OCI-LY7 (cell line): ENCODE data around the gene GRXCR1.

Experiments
- CTCF ChIP-seq: fragments of 200-600 bp; sonication (generic); conservative IDR thresholded peaks from 2 replicates; pipeline ENCODE4 v1.5.1; 2014; ENCODE audit warnings: mild to moderate bottlenecking, antibody characterized with exemption, low read length, moderate library complexity, mixed read lengths
- EZH2phosphoT487 ChIP-seq: fragments of 200-600 bp; sonication (generic); IDR thresholded peaks from 2 replicates; pipeline ENCODE4 v1.6.1; 2018; ENCODE audit warnings: low read depth, borderline replicate concordance, mild to moderate bottlenecking, mixed run types, antibody characterized with exemption, low read length, moderate library complexity, mixed read lengths

DNA sequence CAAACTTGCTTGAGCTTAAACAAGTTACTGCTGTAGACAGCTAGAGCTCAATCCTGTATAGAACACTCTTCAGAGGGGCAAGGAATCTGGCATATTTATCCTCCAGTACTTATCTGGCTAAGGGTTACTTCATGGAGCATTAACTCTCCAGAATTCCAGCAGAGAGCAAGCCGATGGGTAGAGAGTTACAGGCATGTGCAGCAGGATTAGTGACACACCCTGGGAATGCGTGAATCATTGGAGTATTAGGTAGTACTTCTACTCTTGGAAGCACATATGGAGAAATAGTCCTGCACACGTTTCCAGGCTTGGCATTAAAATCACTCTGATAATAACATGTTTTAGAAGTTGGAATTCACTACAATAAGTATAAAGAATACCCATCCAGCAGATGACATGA, 35.4 kb downstream of the GRXCR1 start:
- TF ChIP-seq CTCF (no peak), EZH2phosphoT487 (no peak)
